RWPE2 (cell line): ENCODE data around the gene CDK5RAP2.
"Not testable (repeated sequence)": the region's sequence is repeated elsewhere in the genome, so short reads cannot be mapped to it uniquely, and the experiment has no call there.

Experiments used
- ATAC-seq: fragments of 200-7000 bp; cut with Tn5 transposase; 3 replicates; pipeline ENCODE4 v1.9.1; 2021; ENCODE audit warnings: low read depth
- DNase-seq: peaks from one replicate; pipeline ENCODE4 v3.0.0-alpha.2; 2020; ENCODE audit warnings: low spot score
- H3K27ac ChIP-seq: fragments of 450-650 bp; 2 replicates; pipeline ENCODE4 v1.5.1; 2017; ENCODE audit warnings: mild to moderate bottlenecking; ENCODE audit not compliant: poor library complexity, severe bottlenecking
- H3K27me3 ChIP-seq: fragments of 250-450 bp; sonication (Bioruptor Pico); 2 replicates; pipeline ENCODE4 v1.5.1; 2021; ENCODE audit warnings: mild to moderate bottlenecking, moderate library complexity; ENCODE audit not compliant: insufficient read depth, poor library complexity, severe bottlenecking
- H3K36me3 ChIP-seq: fragments of 250-450 bp; sonication (Bioruptor Pico); 2 replicates; pipeline ENCODE4 v1.5.1; 2020; ENCODE audit warnings: low read depth, mild to moderate bottlenecking, moderate library complexity
- H3K4me1 ChIP-seq: fragments of 250-450 bp; sonication (Bioruptor Pico); 2 replicates; pipeline ENCODE4 v1.5.1; 2021; ENCODE audit warnings: mild to moderate bottlenecking, moderate library complexity; ENCODE audit not compliant: insufficient read depth, poor library complexity, severe bottlenecking
- H3K4me3 ChIP-seq: fragments of 250-450 bp; sonication (Bioruptor Pico); 2 replicates; pipeline ENCODE4 v1.5.1; 2021; ENCODE audit warnings: mild to moderate bottlenecking, moderate library complexity; ENCODE audit not compliant: severe bottlenecking
- H3K9me3 ChIP-seq: fragments of 250-450 bp; sonication (Bioruptor Pico); 2 replicates; pipeline ENCODE4 v1.5.1; 2021; ENCODE audit warnings: mild to moderate bottlenecking, moderate library complexity; ENCODE audit not compliant: severe bottlenecking
- CTCF ChIP-seq: fragments of 450-650 bp; IDR thresholded peaks from one replicate; pipeline ENCODE4 v1.5.1; 2017; ENCODE audit warnings: mild to moderate bottlenecking, moderate library complexity; ENCODE audit not compliant: poor library complexity, severe bottlenecking

Gene CDK5RAP2

GRCh38 chr9:120580051-120580896, at the start of gene CDK5RAP2:
TSS of gene CDK5RAP2 (minus strand) at chr9:120580167. CDS start at chr9:120579978, 189 bp downstream.
- DNase-seq (peak; percentile 91), ATAC-seq (peak; percentile 99)
- Histone ChIP-seq H3K4me3 (peak within 1 kb of the TSS; percentile 69), H3K36me3 (peaks cover 13% of the 10 kb centered on the region), H3K27ac (peak within 1 kb of the TSS; percentile 35), H3K4me1 (peaks cover 3% of the 10 kb centered on the region), H3K9me3 (no peaks in the 10 kb centered on the region), H3K27me3 (no peaks in the 10 kb centered on the region)
- no peak for TF ChIP-seq CTCF

DNA sequence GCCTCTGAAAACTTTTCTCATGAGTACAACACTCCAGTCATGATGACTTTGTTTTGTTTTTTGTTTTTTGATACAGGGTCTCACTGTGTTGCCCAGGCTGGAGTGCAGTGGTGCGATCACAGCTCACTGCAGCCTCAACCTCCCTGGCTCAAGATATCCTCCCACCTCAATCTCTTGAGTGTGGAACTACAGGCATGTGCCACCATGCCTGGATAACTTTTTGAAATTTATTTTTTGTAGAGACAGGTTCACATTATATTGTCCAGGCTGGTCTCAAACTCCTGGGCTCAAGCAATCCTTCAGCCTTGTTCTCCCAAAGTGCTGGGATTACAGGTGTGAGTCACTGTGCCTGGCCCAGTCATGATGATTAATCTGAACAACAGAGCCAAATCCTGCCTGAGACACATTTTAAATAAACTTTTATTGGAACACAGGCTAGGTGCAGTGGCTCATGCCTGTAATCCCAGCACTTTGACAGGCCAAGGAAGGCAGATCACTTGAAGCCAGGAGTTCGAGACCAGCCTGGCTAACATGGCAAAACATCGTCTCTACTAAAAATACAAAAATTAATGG, 49.0 kb upstream of the CDK5RAP2 start:
- peaks cover 13% of the 10 kb centered on the region for H3K4me1 ChIP-seq
- not testable (repeated sequence) for H3K27me3 ChIP-seq, DNase-seq, H3K9me3 ChIP-seq, H3K4me3 ChIP-seq, H3K36me3 ChIP-seq
- peak; percentile 88 for ATAC-seq
- peak overlapping the region; percentile 2 for H3K27ac ChIP-seq

DNA sequence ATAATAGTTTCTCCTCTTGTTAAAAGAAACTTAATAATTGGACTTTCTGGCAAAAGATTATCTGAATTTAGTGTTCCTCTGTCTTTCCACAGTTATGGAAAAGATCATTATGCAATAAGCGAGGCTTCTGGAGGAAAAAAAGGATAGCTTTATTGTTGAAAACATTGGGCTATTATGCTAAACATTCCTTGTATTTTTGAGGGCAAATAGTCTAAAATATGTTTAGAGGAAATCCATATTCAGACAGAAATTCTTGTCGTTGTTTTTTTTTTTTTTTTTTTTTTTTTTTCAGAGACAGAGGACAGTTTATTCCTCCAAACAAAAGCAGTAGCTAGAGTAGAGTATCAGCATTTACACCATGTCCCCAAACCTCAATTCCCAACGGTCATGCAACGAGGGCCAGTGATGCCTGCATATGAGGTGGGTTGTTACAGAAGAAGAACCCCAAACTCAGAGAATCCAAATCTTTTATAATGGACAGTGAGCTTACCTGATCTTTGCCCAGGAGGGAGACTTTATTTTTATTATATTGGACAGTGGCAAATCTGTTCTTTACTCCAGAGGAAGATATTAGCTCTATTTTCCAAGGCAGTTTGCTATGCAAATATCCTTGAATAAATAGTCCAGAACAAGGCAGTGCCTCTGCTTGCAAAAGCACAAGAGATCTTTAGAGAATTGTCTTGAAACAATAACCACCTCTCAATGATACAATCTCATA, 48.4 kb upstream of the CDK5RAP2 start:
- H3K27ac ChIP-seq, result peak overlapping the region; percentile 2
- H3K9me3 ChIP-seq, result no peaks in the 10 kb centered on the region
- DNase-seq, result no peak
- TF ChIP-seq CTCF, result no peak
- ATAC-seq, result no peak
- no peaks in the 10 kb centered on the region for H3K27me3 ChIP-seq
- peaks cover 13% of the 10 kb centered on the region for H3K4me1 ChIP-seq
- no peak overlapping the region for H3K4me3 ChIP-seq
- H3K36me3 ChIP-seq, result no peaks in the 10 kb centered on the region

GRCh38 chr9:120627073-120627472, 47.1 kb upstream of the CDK5RAP2 start:
- Histone ChIP-seq H3K36me3 (no peaks in the 10 kb centered on the region), H3K27me3 (no peaks in the 10 kb centered on the region), H3K9me3 (no peaks in the 10 kb centered on the region), H3K4me3 (no peak overlapping the region), H3K27ac (no peak overlapping the region), H3K4me1 (peaks cover 13% of the 10 kb centered on the region)
- ATAC-seq (no peak), DNase-seq (no peak)
- no peak for TF ChIP-seq CTCF

DNA sequence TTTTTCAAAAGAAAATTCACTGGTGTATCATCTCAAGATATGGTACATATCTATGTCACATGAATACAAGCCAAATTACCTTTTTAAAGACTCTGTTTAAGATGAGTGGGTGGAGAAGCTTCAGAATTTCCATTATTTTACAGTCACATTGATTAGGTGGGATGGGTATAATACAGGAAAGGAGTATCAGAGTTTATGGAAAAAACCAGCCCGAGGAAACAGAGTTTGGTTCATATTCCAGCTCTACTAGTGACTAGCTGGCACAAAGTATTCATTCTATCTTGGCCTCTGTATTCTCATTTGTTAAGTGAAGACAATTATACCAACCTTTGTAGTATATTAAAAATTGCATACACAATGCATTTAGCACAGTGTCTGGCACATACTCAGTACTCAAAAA, 46.5 kb upstream of the CDK5RAP2 start:
- H3K4me1 ChIP-seq, result peaks cover 13% of the 10 kb centered on the region
- TF ChIP-seq CTCF, result no peak
- H3K9me3 ChIP-seq, result no peaks in the 10 kb centered on the region
- H3K36me3 ChIP-seq, result no peaks in the 10 kb centered on the region
- no peak overlapping the region for H3K27ac ChIP-seq
- H3K4me3 ChIP-seq, result no peak overlapping the region
- no peak for ATAC-seq
- no peaks in the 10 kb centered on the region for H3K27me3 ChIP-seq
- DNase-seq, result no peak
